K562 (cell line): ENCODE results near the gene PGPEP1.

ENCODE experiments used
- CBX1 ChIP-seq: sonication (generic); IDR thresholded peaks from 2 replicates; pipeline ENCODE4 v1.6.1; 2016; ENCODE audit warnings: antibody characterized with exemption, low read depth, mild to moderate bottlenecking
- EZH2 ChIP-seq: IDR thresholded peaks from 2 replicates; pipeline ENCODE4 v1.6.1; 2012; ENCODE audit warnings: low read depth, mild to moderate bottlenecking, inconsistent platforms, low read length, borderline replicate concordance
- MEF2A ChIP-seq: IDR thresholded peaks from 2 replicates; pipeline ENCODE4 v1.6.1; 2011; ENCODE audit warnings: low read depth, mild to moderate bottlenecking, low read length, moderate library complexity; ENCODE audit not compliant: control insufficient read depth
- POLR2AphosphoS5 ChIP-seq: IDR thresholded peaks from 2 replicates; pipeline ENCODE4 v1.6.1; 2011; ENCODE audit warnings: mild to moderate bottlenecking, low read depth, low read length, moderate library complexity; ENCODE audit not compliant: control insufficient read depth, insufficient read depth
- RFX7 ChIP-seq: fragments of 250-450 bp; sonication (Bioruptor Pico); IDR thresholded peaks from 2 replicates; pipeline ENCODE4 v1.5.1; 2021; ENCODE audit warnings: mild to moderate bottlenecking
- SNIP1 ChIP-seq: fragments of 450-650 bp; IDR thresholded peaks from 2 replicates; pipeline ENCODE4 v1.7.1; 2017; ENCODE audit warnings: low read depth, mild to moderate bottlenecking
- TF ChIP-seq, protein P1 (sequence below): fragments of 450-650 bp; formaldehyde crosslinking; IDR thresholded peaks from 2 replicates; pipeline ENCODE4 v1.4.0; 2020; ENCODE audit warnings: mild to moderate bottlenecking
- TF ChIP-seq, protein P2 (sequence below), 3 experiments: IDR thresholded peaks in 2 of 3; conservative IDR thresholded peaks in 1 of 3; 2 replicates each; pipeline ENCODE4 v1.5.1; 2011 to 2012; ENCODE audit warnings: low read length in 3 of 3, mild to moderate bottlenecking in 3 of 3, control low read depth in 2 of 3, improper control_type of control experiment in 1 of 3, inconsistent platforms in 1 of 3, low read depth in 1 of 3, mixed read lengths in 1 of 3, moderate library complexity in 1 of 3; ENCODE audit not compliant: insufficient read depth in 2 of 3
- TF ChIP-seq, protein P3 (sequence below): conservative IDR thresholded peaks from 2 replicates; pipeline ENCODE4 v1.6.1; 2011; ENCODE audit warnings: low read depth, mild to moderate bottlenecking, low read length; ENCODE audit not compliant: control insufficient read depth

DNA sequence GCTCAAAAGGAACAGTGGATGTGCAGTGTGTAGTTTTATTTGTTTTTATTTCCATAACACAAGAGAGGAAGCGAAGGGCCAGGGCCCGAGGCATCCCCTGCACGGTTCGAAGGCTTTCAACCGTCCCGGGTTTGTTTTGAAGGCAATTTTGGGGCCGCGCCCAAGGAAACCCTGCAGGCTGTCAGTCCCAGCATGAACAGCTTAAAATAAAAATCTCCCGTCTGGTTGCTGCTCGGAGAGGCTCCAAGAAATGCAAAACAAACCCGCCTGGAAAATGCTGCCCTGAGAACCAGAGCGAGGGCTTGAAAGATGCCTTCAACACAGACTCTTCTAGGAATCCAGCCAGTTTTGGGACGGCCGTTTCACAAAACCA, 33.5 kb upstream of the PGPEP1 start:
- TF ChIP-seq, protein P1, sequence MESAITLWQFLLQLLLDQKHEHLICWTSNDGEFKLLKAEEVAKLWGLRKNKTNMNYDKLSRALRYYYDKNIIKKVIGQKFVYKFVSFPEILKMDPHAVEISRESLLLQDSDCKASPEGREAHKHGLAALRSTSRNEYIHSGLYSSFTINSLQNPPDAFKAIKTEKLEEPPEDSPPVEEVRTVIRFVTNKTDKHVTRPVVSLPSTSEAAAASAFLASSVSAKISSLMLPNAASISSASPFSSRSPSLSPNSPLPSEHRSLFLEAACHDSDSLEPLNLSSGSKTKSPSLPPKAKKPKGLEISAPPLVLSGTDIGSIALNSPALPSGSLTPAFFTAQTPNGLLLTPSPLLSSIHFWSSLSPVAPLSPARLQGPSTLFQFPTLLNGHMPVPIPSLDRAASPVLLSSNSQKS (CRISPR knock-in tag) = no peak
- TF ChIP-seq CBX1 (no peak), RFX7 (CRISPR knock-in tag) (no peak), EZH2 (no peak), MEF2A (no peak), SNIP1 (no peak), POLR2AphosphoS5 (no peak)
- TF ChIP-seq, protein P2, sequence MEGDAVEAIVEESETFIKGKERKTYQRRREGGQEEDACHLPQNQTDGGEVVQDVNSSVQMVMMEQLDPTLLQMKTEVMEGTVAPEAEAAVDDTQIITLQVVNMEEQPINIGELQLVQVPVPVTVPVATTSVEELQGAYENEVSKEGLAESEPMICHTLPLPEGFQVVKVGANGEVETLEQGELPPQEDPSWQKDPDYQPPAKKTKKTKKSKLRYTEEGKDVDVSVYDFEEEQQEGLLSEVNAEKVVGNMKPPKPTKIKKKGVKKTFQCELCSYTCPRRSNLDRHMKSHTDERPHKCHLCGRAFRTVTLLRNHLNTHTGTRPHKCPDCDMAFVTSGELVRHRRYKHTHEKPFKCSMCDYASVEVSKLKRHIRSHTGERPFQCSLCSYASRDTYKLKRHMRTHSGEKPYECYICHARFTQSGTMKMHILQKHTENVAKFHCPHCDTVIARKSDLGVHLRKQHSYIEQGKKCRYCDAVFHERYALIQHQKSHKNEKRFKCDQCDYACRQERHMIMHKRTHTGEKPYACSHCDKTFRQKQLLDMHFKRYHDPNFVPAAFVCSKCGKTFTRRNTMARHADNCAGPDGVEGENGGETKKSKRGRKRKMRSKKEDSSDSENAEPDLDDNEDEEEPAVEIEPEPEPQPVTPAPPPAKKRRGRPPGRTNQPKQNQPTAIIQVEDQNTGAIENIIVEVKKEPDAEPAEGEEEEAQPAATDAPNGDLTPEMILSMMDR (IDR thresholded peaks at IDR 0.05 in 2 of 3, conservative IDR thresholded peaks at IDR 0.05 in 1 of 3; ENCODE audit: insufficient read depth in 2 of 3, low read depth in 1 of 3, low read length in 3 of 3) = no peak
- TF ChIP-seq, protein P3, sequence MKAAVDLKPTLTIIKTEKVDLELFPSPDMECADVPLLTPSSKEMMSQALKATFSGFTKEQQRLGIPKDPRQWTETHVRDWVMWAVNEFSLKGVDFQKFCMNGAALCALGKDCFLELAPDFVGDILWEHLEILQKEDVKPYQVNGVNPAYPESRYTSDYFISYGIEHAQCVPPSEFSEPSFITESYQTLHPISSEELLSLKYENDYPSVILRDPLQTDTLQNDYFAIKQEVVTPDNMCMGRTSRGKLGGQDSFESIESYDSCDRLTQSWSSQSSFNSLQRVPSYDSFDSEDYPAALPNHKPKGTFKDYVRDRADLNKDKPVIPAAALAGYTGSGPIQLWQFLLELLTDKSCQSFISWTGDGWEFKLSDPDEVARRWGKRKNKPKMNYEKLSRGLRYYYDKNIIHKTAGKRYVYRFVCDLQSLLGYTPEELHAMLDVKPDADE = no peak
